Hepatocyte (in vitro differentiated cells): ENCODE measurements around the gene RBM12. TPM values are rescaled to one million over a fixed set of nuclear protein-coding genes. Genes with fewer than 3 reads are reported as not detected.

Experiments used
- DNase-seq: peaks from one replicate; pipeline ENCODE4 v3.0.0-alpha.2; 2016; ENCODE audit warnings: low spot score
- H2AFZ ChIP-seq: fragments of 200-600 bp; sonication (generic); 2 replicates; pipeline ENCODE4 v1.6.0; 2016; ENCODE audit warnings: antibody characterized with exemption, mild to moderate bottlenecking
- H3K27ac ChIP-seq: fragments of 200-600 bp; sonication (generic); 2 replicates; pipeline ENCODE4 v1.5.1; 2016; ENCODE audit warnings: mild to moderate bottlenecking
- H3K27me3 ChIP-seq: fragments of 200-600 bp; sonication (generic); 2 replicates; pipeline ENCODE4 v1.6.1; 2016
- H3K36me3 ChIP-seq: fragments of 200-600 bp; sonication (generic); replicated peaks from 2 replicates; pipeline ENCODE4 v1.5.1; 2016; ENCODE audit warnings: low read depth; ENCODE audit not compliant: insufficient read depth
- H3K4me1 ChIP-seq: fragments of 200-600 bp; sonication (generic); 2 replicates; pipeline ENCODE4 v1.5.1; 2016; ENCODE audit warnings: mild to moderate bottlenecking, moderate library complexity; ENCODE audit not compliant: insufficient read depth
- H3K4me2 ChIP-seq: fragments of 200-600 bp; sonication (generic); 2 replicates; pipeline ENCODE4 v1.6.0; 2016
- H3K4me3 ChIP-seq: fragments of 200-600 bp; sonication (generic); 2 replicates; pipeline ENCODE4 v1.5.1; 2016; ENCODE audit warnings: mild to moderate bottlenecking
- H3K79me2 ChIP-seq: fragments of 200-600 bp; sonication (generic); 2 replicates; pipeline ENCODE4 v1.6.0; 2017; ENCODE audit warnings: mild to moderate bottlenecking
- H3K9me2 ChIP-seq: fragments of 200-600 bp; sonication (generic); replicated peaks from 2 replicates; pipeline ENCODE4 v1.6.0; 2017; ENCODE audit warnings: mild to moderate bottlenecking; ENCODE audit not compliant: insufficient read depth
- H3K9me3 ChIP-seq: fragments of 200-600 bp; sonication (generic); 2 replicates; pipeline ENCODE4 v1.5.1; 2016; ENCODE audit warnings: low read depth, mild to moderate bottlenecking
- H4K20me1 ChIP-seq: fragments of 200-600 bp; sonication (generic); 2 replicates; pipeline ENCODE4 v1.6.0; 2016; ENCODE audit warnings: mild to moderate bottlenecking; ENCODE audit not compliant: insufficient read depth, poor library complexity, severe bottlenecking
- CTCF ChIP-seq: fragments of 200-600 bp; sonication (generic); IDR thresholded peaks from 2 replicates; pipeline ENCODE4 v1.5.1; 2016; ENCODE audit warnings: antibody characterized with exemption, mild to moderate bottlenecking; ENCODE audit not compliant: poor library complexity
- EZH2 ChIP-seq: fragments of 200-600 bp; sonication (generic); IDR thresholded peaks from 2 replicates; pipeline ENCODE4 v1.6.1; 2016; ENCODE audit warnings: antibody characterized with exemption, mild to moderate bottlenecking, borderline replicate concordance
- EZH2phosphoT487 ChIP-seq: fragments of 200-600 bp; sonication (generic); IDR thresholded peaks from one replicate; pipeline ENCODE4 v1.6.1; 2018; ENCODE audit warnings: antibody characterized with exemption, mild to moderate bottlenecking, low read depth, moderate library complexity; ENCODE audit not compliant: unreplicated experiment, severe bottlenecking
- WGBS: methylation state at CpG from one replicate; pipeline ENCODE4 v1.1.6; 2016; ENCODE audit warnings: low lambda C conversion rate; ENCODE audit errors: missing lambda C conversion rate; 5-methylcytosine and 5-hydroxymethylcytosine counted together
- polyA plus RNA-seq: library from polyadenylated mRNA; unstranded; fragments of >200 nt; fragmentation: Nextera tagmentation; extraction: Ambion mirVana; gene quantifications from 2 replicates; pipeline ENCODE4 v1.2.1, GENCODE V29; 2016
- total RNA-seq: library from RNA; depleted of rRNA; stranded (reverse); fragments of >200 nt; gene quantifications from 2 replicates; pipeline ENCODE4 v1.2.3, GENCODE V29; 2014

RBM12 gene
- total and polyA plus RNA-seq, 2 experiments from 2014 or later = 22.5 to 57.3 TPM

GRCh38 chr20:35669681-35670080 lies 5.0 kb upstream of the RBM12 start:
- Histone ChIP-seq H3K27me3 (no peaks in the 10 kb centered on the region), H4K20me1 (no peaks in the 10 kb centered on the region), H3K27ac (no peak overlapping the region), H3K9me3 (no peaks in the 10 kb centered on the region), H3K4me2 (no peak overlapping the region), H3K79me2 (no peaks in the 10 kb centered on the region), H3K4me3 (no peak overlapping the region), H3K36me3 (no peaks in the 10 kb centered on the region), H2AFZ (no peak overlapping the region), H3K9me2 (no peaks in the 10 kb centered on the region), H3K4me1 (no peaks in the 10 kb centered on the region)
- TF ChIP-seq EZH2 = no peak
- no peak for TF ChIP-seq CTCF
- no peak for TF ChIP-seq EZH2phosphoT487
- WGBS = 80% methylated on average over 1 of the region's 1 CpG
- DNase-seq = no peak

- H3K9me2 ChIP-seq = no peaks in the 10 kb centered on the region
- H3K9me3 ChIP-seq = no peaks in the 10 kb centered on the region
- no peaks in the 10 kb centered on the region for H3K27me3 ChIP-seq
- no peak overlapping the region for H3K4me2 ChIP-seq
- H3K36me3 ChIP-seq = no peaks in the 10 kb centered on the region
- H3K27ac ChIP-seq = no peak overlapping the region
- H3K4me3 ChIP-seq = no peak overlapping the region
- DNase-seq = no peak
- WGBS = 95% methylated on average over 5 of the region's 5 CpGs
- H3K4me1 ChIP-seq = no peaks in the 10 kb centered on the region
- peaks cover 4% of the 10 kb centered on the region for H3K79me2 ChIP-seq
- no peak overlapping the region for H2AFZ ChIP-seq
- no peaks in the 10 kb centered on the region for H4K20me1 ChIP-seq
- TF ChIP-seq EZH2 = no peak
- no peak for TF ChIP-seq CTCF
- TF ChIP-seq EZH2phosphoT487 = no peak
These were observed 4.5 kb upstream of the RBM12 start for GRCh38 chr20:35669221-35669620.

- Histone ChIP-seq H3K9me3 (no peaks in the 10 kb centered on the region), H4K20me1 (peaks cover 29% of the 10 kb centered on the region), H2AFZ (no peak overlapping the region), H3K4me1 (peaks cover 14% of the 10 kb centered on the region), H3K36me3 (no peaks in the 10 kb centered on the region), H3K79me2 (peaks cover 37% of the 10 kb centered on the region), H3K9me2 (no peaks in the 10 kb centered on the region), H3K27ac (no peak overlapping the region), H3K4me2 (no peak overlapping the region), H3K27me3 (no peaks in the 10 kb centered on the region), H3K4me3 (no peak overlapping the region)
- no peak for TF ChIP-seq EZH2
- TF ChIP-seq EZH2phosphoT487 = no peak
- no peak for TF ChIP-seq CTCF
- 99% methylated on average over 17 of the region's 17 CpGs for WGBS
- DNase-seq = no peak
These were observed 1.2 kb upstream of the RBM12 start for GRCh38 chr20:35665949-35666288.
